ENCODE measurements around the gene INKA2. TPM values are rescaled to one million over a fixed set of nuclear protein-coding genes. Genes with fewer than 3 reads are reported as not detected.
A peak's percentile ranks its signal among the peaks of the same experiment; 100 is the strongest.

Gene INKA2
- polyA plus RNA-seq, 3 donors = 1.8 to 6.6 (median 2.0) TPM

DNA sequence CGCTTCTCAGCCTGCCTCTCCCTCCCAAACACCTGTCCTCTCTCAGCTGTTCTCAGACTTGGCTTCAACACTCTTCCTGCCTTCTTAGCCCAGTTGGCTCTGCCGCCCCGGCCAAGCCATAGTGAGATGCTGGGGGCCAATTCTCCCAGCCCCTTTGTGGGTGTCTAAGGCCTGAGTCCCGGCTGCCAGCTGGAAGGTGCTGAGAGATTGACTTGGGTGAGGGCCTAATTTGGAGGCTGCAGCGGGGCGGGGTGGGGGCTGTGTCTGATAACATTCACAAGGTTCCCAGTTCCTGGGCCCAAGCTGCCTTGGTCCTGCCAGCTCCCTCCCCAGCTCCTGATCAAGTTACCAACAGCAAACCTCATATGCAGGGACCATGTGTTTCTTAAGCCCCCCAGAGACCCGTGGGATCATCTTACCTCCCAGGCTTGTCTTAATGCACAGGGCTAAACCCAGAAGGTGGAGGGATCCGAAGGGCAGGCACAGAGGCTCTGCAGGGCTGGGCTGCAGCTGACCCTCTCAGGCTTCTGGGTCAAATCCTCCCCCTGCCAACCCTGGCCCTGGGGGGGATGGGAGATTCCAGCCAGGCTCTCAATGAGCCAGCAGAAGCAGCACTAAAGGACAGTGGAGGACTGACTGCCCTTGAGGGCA is 9.8 kb downstream of the INKA2 start:
- H3K27ac Mint-ChIP-seq = peak overlapping the region in 4 of 7 donors; percentile 26 to 79 (median 54)
- Histone ChIP-seq H3K27me3 (ENCODE audit: control insufficient read depth in 2 of 2, insufficient read depth in 2 of 2, low read length in 2 of 2) (no peaks in the 10 kb centered on the region), H3K4me1 (ENCODE audit: control insufficient read depth in 1 of 2, insufficient read depth in 2 of 2, low read length in 2 of 2) (peaks cover 20 to 21% of the 10 kb centered on the region in 2 donors), H2AFZ (ENCODE audit: insufficient read depth, low read depth, low read length, poor library complexity, severe bottlenecking) (no peak overlapping the region), H3K4me2 (replicated peaks; ENCODE audit: extremely low read depth, low read length, poor library complexity, severe bottlenecking) (no peak overlapping the region), H3K36me3 (replicated peaks in 1 of 2; ENCODE audit: control insufficient read depth in 1 of 2, insufficient read depth in 2 of 2, low read length in 2 of 2) (peaks cover 3 to 11% of the 10 kb centered on the region in 2 donors), H3K9me3 (replicated peaks in 1 of 2; ENCODE audit: control insufficient read depth in 1 of 2, insufficient read depth in 1 of 2, low read length in 2 of 2) (no peaks in the 10 kb centered on the region), H3K4me3 (replicated peaks in 1 of 3; ENCODE audit: low read depth in 2 of 3, low read length in 3 of 3) (no peak overlapping the region), H3K9ac (ENCODE audit: insufficient read depth, low read length, poor library complexity, severe bottlenecking) (no peak overlapping the region), H4K20me1 (ENCODE audit: insufficient read depth, low read length) (peaks cover 5% of the 10 kb centered on the region), H3K27ac (ENCODE audit: low read depth in 1 of 2, low read length in 2 of 2) (no peak overlapping the region), H3K79me2 (ENCODE audit: insufficient read depth, low read length) (no peaks in the 10 kb centered on the region)
- no peaks in the 10 kb centered on the region for H3K27me3 Mint-ChIP-seq (ENCODE audit: low read depth in 3 of 3)
- TF ChIP-seq, protein P1, sequence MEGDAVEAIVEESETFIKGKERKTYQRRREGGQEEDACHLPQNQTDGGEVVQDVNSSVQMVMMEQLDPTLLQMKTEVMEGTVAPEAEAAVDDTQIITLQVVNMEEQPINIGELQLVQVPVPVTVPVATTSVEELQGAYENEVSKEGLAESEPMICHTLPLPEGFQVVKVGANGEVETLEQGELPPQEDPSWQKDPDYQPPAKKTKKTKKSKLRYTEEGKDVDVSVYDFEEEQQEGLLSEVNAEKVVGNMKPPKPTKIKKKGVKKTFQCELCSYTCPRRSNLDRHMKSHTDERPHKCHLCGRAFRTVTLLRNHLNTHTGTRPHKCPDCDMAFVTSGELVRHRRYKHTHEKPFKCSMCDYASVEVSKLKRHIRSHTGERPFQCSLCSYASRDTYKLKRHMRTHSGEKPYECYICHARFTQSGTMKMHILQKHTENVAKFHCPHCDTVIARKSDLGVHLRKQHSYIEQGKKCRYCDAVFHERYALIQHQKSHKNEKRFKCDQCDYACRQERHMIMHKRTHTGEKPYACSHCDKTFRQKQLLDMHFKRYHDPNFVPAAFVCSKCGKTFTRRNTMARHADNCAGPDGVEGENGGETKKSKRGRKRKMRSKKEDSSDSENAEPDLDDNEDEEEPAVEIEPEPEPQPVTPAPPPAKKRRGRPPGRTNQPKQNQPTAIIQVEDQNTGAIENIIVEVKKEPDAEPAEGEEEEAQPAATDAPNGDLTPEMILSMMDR (IDR thresholded peaks at IDR 0.05) = no peak
- WGBS (ENCODE audit: insufficient coverage) = 97% methylated on average over 7 of the region's 8 CpGs
- DNase-seq = no peak
- intact Hi-C loops (cut with micrococcal nuclease) = no loop called here
- H3K36me3 Mint-ChIP-seq = peaks cover 27 to 36% of the 10 kb centered on the region in 2 donors
- peaks cover 0 to 3% (median 0%) of the 10 kb centered on the region in 7 donors for H3K9me3 Mint-ChIP-seq
- H3K4me1 Mint-ChIP-seq = peaks cover 5% of the 10 kb centered on the region
- no peak overlapping the region for H3K4me3 Mint-ChIP-seq

DNA sequence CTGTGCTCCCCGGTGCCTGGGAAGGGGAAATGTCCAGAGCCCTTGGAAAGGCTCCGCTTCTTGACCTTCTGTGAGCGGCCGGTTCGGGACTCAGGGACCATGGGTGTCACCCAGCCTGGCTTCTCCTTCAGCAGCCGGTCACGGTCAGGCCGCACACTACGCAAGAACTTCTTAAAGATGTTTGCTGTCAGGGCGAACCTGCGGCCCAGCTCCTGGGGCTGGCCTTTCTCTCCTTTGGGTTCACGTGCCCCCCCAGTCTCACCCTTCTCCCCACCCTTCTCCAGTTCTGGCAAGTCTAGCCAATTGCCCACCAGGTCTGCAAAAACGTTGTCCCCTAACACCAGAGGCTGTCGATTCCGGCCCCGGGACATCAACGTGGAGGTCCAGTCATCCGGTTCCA is 12.1 kb downstream of the INKA2 start:
- H3K36me3 ChIP-seq (replicated peaks in 1 of 2; ENCODE audit: control insufficient read depth in 1 of 2, insufficient read depth in 2 of 2, low read length in 2 of 2) = peaks cover 3 to 11% of the 10 kb centered on the region in 2 donors
- intact Hi-C loops (cut with micrococcal nuclease) = no loop called here
- H3K4me3 Mint-ChIP-seq = no peak overlapping the region
- H3K9me3 ChIP-seq (replicated peaks in 1 of 2; ENCODE audit: control insufficient read depth in 1 of 2, insufficient read depth in 1 of 2, low read length in 2 of 2) = no peaks in the 10 kb centered on the region
- H3K4me1 Mint-ChIP-seq = peaks cover 13% of the 10 kb centered on the region
- no peaks in the 10 kb centered on the region for H3K27me3 ChIP-seq (ENCODE audit: control insufficient read depth in 2 of 2, insufficient read depth in 2 of 2, low read length in 2 of 2)
- no peaks in the 10 kb centered on the region for H3K9me3 Mint-ChIP-seq
- H4K20me1 ChIP-seq (ENCODE audit: insufficient read depth, low read length) = peaks cover 9% of the 10 kb centered on the region
- TF ChIP-seq, protein P1 (IDR thresholded peaks at IDR 0.05) = no peak
- no peak overlapping the region for H3K27ac ChIP-seq (ENCODE audit: low read depth in 1 of 2, low read length in 2 of 2)
- H3K9ac ChIP-seq (ENCODE audit: insufficient read depth, low read length, poor library complexity, severe bottlenecking) = no peak overlapping the region
- H3K4me3 ChIP-seq (replicated peaks in 1 of 3; ENCODE audit: low read depth in 2 of 3, low read length in 3 of 3) = no peak overlapping the region
- H3K27me3 Mint-ChIP-seq (ENCODE audit: low read depth in 3 of 3) = peaks cover 0 to 3% (median 0%) of the 10 kb centered on the region in 3 donors
- H3K4me2 ChIP-seq (replicated peaks; ENCODE audit: extremely low read depth, low read length, poor library complexity, severe bottlenecking) = no peak overlapping the region
- H3K27ac Mint-ChIP-seq = peak overlapping the region in 1 of 7 donors; percentile 18
- no peak overlapping the region for H2AFZ ChIP-seq (ENCODE audit: insufficient read depth, low read depth, low read length, poor library complexity, severe bottlenecking)
- H3K4me1 ChIP-seq (ENCODE audit: control insufficient read depth in 1 of 2, insufficient read depth in 2 of 2, low read length in 2 of 2) = no peaks in the 10 kb centered on the region
- H3K36me3 Mint-ChIP-seq = peaks cover 27 to 28% of the 10 kb centered on the region in 2 donors
- WGBS (ENCODE audit: insufficient coverage) = 91% methylated on average over 13 of the region's 18 CpGs
- no peak for DNase-seq
- no peaks in the 10 kb centered on the region for H3K79me2 ChIP-seq (ENCODE audit: insufficient read depth, low read length)

Measured in CD14-positive monocyte (primary cell).